ENCODE results near the gene CD59.

- TF ChIP-seq EZH2 (IDR thresholded peaks at IDR 0.05; ENCODE audit: low read length, unreplicated experiment) = no peak
- TF ChIP-seq CTCF (conservative IDR thresholded peaks at IDR 0.05; ENCODE audit: low read depth, low read length) = no peak
Observed at GRCh38 chr11:33692541-33692940, 43.7 kb downstream of the CD59 start.

Data from PC-3 (cell line).